GM23338 (cell line): Measurements from ENCODE around the gene DCAF11. TPM values are rescaled to one million over a fixed set of nuclear protein-coding genes. Genes with fewer than 3 reads are reported as not detected.
A peak's percentile ranks its signal among the peaks of the same experiment; 100 is the strongest.

Experiments used
- ATAC-seq: fragments of 200-7000 bp; cut with Tn5 transposase; 3 replicates; pipeline ENCODE4 v1.9.1; 2020
- DNase-seq: peaks from one replicate; pipeline ENCODE4 v3.0.0-alpha.2; 2015; ENCODE audit warnings: low spot score
- H2AFZ ChIP-seq: fragments of 200-600 bp; sonication (generic); 2 replicates; pipeline ENCODE4 v1.8.0; 2016; ENCODE audit warnings: antibody characterized with exemption, mild to moderate bottlenecking, moderate library complexity
- H3F3A ChIP-seq: fragments of 200-600 bp; sonication (generic); replicated peaks from 2 replicates; pipeline ENCODE4 v1.8.0; 2017; ENCODE audit warnings: antibody characterized with exemption, mixed run types, low read depth
- H3K27ac ChIP-seq: fragments of 200-600 bp; sonication (generic); 2 replicates; pipeline ENCODE4 v1.6.1; 2016; ENCODE audit warnings: low read depth
- H3K27me3 ChIP-seq: fragments of 200-600 bp; sonication (generic); 2 replicates; pipeline ENCODE4 v1.8.0; 2016; ENCODE audit warnings: mild to moderate bottlenecking, mixed run types, moderate library complexity; ENCODE audit not compliant: insufficient read depth
- H3K36me3 ChIP-seq: fragments of 200-600 bp; sonication (generic); 2 replicates; pipeline ENCODE4 v1.8.0; 2016; ENCODE audit warnings: mild to moderate bottlenecking; ENCODE audit not compliant: insufficient read depth
- H3K4me1 ChIP-seq: fragments of 200-600 bp; sonication (generic); 2 replicates; pipeline ENCODE4 v1.8.0; 2016; ENCODE audit warnings: mild to moderate bottlenecking, moderate library complexity; ENCODE audit not compliant: insufficient read depth
- H3K4me2 ChIP-seq: fragments of 200-600 bp; sonication (generic); 2 replicates; pipeline ENCODE4 v1.7.1; 2017; ENCODE audit warnings: mixed run types
- H3K4me3 ChIP-seq: fragments of 200-600 bp; sonication (generic); 2 replicates; pipeline ENCODE4 v1.6.1; 2016; ENCODE audit warnings: mixed run types
- H3K79me2 ChIP-seq: fragments of 200-600 bp; sonication (generic); replicated peaks from 2 replicates; pipeline ENCODE4 v1.8.0; 2017; ENCODE audit warnings: mild to moderate bottlenecking; ENCODE audit not compliant: insufficient read depth
- H3K9me2 ChIP-seq: fragments of 200-600 bp; sonication (generic); 2 replicates; pipeline ENCODE4 v1.8.0; 2017; ENCODE audit not compliant: insufficient read depth
- H4K20me1 ChIP-seq: fragments of 200-600 bp; sonication (generic); replicated peaks from 2 replicates; pipeline ENCODE4 v1.8.0; 2017; ENCODE audit warnings: mild to moderate bottlenecking; ENCODE audit not compliant: insufficient read depth
- H3K27ac Mint-ChIP-seq: 2 replicates; pipeline ENCODE4 v1.8.0; 2020; ENCODE audit warnings: inconsistent platforms, mild to moderate bottlenecking, moderate library complexity, mixed read lengths
- H3K27me3 Mint-ChIP-seq: 3 replicates; pipeline ENCODE4 v1.8.0; 2022; ENCODE audit warnings: low read depth, mild to moderate bottlenecking, moderate library complexity, mixed read lengths, inconsistent platforms; ENCODE audit not compliant: insufficient read depth, poor library complexity
- H3K36me3 Mint-ChIP-seq: 3 replicates; pipeline ENCODE4 v1.8.0; 2021; ENCODE audit warnings: low read depth, mild to moderate bottlenecking, inconsistent platforms, moderate library complexity, mixed read lengths
- H3K4me1 Mint-ChIP-seq: 3 replicates; pipeline ENCODE4 v1.8.0; 2020; ENCODE audit warnings: mild to moderate bottlenecking, inconsistent platforms, mixed read lengths
- H3K4me3 Mint-ChIP-seq: 3 replicates; pipeline ENCODE4 v1.8.0; 2021; ENCODE audit warnings: moderate library complexity, mild to moderate bottlenecking, inconsistent platforms, mixed read lengths
- H3K9me3 Mint-ChIP-seq: 3 replicates; pipeline ENCODE4 v1.8.0; 2020; ENCODE audit warnings: moderate library complexity, mild to moderate bottlenecking, inconsistent platforms, mixed read lengths
- CREB1 ChIP-seq: fragments of 250-450 bp; sonication (Bioruptor Pico); IDR thresholded peaks from 2 replicates; pipeline ENCODE4 v1.5.0; 2020; ENCODE audit warnings: low read depth, mild to moderate bottlenecking, moderate library complexity
- CTCF ChIP-seq, 2 experiments: fragments of 200-600 bp in 1 of 2; sonication (generic) in 1 of 2; conservative IDR thresholded peaks; 2 replicates each; pipeline versions ENCODE4 v1.5.1 to v1.6.1; 2016 to 2017; ENCODE audit warnings: antibody characterized with exemption in 2 of 2, low read depth in 2 of 2, mild to moderate bottlenecking in 2 of 2, moderate library complexity in 1 of 2
- ETS1 ChIP-seq: IDR thresholded peaks from 2 replicates; pipeline ENCODE4 v1.6.1; 2016; ENCODE audit warnings: antibody characterized with exemption
- EZH2phosphoT487 ChIP-seq: fragments of 200-600 bp; sonication (generic); IDR thresholded peaks from one replicate; pipeline ENCODE4 v1.8.1; 2018; ENCODE audit warnings: antibody characterized with exemption; ENCODE audit not compliant: unreplicated experiment
- NANOG ChIP-seq: IDR thresholded peaks from 2 replicates; pipeline ENCODE4 v1.6.1; 2016; ENCODE audit warnings: antibody characterized with exemption, borderline replicate concordance
- REST ChIP-seq: IDR thresholded peaks from one replicate; pipeline ENCODE4 v1.6.1; 2018; ENCODE audit warnings: antibody characterized with exemption; ENCODE audit not compliant: unreplicated experiment
- STAT1 ChIP-seq: IDR thresholded peaks from one replicate; pipeline ENCODE4 v1.6.1; 2016; ENCODE audit warnings: antibody characterized with exemption; ENCODE audit not compliant: unreplicated experiment
- ZNF114 ChIP-seq: fragments of 250-450 bp; sonication (Bioruptor Pico); IDR thresholded peaks from 2 replicates; pipeline ENCODE4 v1.5.0; 2020; ENCODE audit warnings: mild to moderate bottlenecking, moderate library complexity
- ZNF331 ChIP-seq: fragments of 250-450 bp; sonication (Bioruptor Pico); IDR thresholded peaks from 2 replicates; pipeline ENCODE4 v1.5.0; 2020; ENCODE audit warnings: low read depth, mild to moderate bottlenecking, moderate library complexity
- polyA plus RNA-seq: library from polyadenylated mRNA; unstranded; fragments of >200 nt; fragmentation: Nextera tagmentation; extraction: Ambion mirVana; gene quantifications from 2 replicates; pipeline ENCODE4 v1.2.1, GENCODE V29; 2016
- total RNA-seq: library from RNA; depleted of rRNA; stranded (reverse); fragments of >200 nt; shearing (Covaris generic); gene quantifications from 2 replicates; pipeline ENCODE4 v1.2.3, GENCODE V29; 2014

DCAF11 gene
- total and polyA plus RNA-seq, 2 experiments from 2014 or later: 18.6 to 93.2 TPM

DNA sequence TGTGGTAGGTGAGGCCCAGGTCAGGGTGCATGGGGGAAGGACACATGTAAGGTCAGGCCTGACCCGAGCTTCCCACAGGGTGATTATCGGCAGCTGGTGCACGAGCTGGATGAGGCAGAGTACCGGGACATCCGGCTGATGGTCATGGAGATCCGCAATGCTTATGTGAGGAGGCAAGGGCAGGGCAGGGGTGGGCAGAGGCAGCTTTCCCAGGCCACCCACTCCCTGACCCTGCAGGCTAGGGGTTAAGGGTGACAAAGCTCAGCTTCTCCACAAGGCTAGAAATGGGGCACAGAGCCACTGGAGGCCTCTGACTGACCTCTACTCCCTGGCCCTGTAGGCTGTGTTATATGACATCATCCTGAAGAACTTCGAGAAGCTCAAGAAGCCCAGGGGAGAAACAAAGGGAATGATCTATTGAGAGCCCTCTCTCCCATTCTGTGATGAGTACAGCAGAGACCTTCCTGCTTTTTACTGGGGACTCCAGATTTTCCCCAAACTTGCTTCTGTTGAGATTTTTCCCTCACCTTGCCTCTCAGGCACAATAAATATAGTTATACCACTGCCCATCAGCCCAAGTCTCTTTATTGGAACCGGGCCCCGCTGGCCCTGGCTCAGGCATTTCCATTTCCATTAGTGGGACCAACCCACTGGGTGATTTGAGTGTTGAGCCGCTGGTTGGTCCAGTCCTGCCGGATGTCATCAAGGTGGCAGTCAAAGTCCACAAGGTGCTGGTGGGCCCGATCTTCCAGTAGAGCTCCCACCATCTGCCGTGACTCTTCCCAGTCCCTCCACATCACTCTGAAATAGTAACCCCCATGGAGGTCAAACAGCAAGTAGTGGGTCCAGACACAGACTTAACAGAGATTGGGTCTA, 24.1 kb downstream of the DCAF11 start (continued):
- no peak for TF ChIP-seq ETS1
- no peak for TF ChIP-seq ZNF331
- TF ChIP-seq NANOG: no peak
- TF ChIP-seq EZH2phosphoT487: no peak
- no peak for TF ChIP-seq ZNF114 (CRISPR knock-in tag)
- no peak for TF ChIP-seq CREB1 (CRISPR knock-in tag)
- TF ChIP-seq REST: no peak
- no peak for TF ChIP-seq STAT1
- no peak for TF ChIP-seq CTCF (conservative IDR thresholded peaks at IDR 0.05; ENCODE audit: low read depth in 2 of 2)

DNA sequence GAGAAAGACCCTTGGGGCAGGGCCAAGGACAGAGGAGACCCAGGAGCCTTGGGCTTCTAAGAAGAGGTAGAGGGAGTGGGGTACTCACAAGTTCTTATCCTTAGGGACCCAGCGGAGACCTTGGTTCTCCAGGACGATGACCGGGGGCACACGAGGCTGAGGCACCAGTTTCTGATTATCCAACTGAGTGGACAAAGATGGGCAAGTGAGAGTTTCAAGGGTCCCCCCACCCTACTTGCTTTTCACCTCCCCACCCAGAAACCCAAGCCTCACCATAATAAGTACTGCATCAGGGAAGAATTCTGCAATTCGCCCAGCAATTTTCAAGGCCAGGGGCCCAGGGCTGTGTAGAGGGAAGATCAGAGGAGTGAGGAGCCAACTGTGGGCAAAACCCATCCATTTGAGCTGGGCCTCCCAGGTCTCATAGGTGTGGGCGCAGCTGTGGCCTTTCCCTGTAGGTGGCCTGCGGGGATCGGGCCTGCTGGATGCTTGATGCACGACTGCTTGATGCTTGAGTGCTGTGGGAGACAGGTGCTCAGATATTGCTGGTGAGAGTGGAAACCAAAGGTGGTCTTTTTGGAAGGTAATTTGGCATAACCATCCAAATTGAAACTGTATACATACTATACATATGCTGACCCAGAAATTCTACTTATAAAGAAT, 24.8 kb downstream of the DCAF11 start:
- Histone ChIP-seq H3F3A (peaks cover 39% of the 10 kb centered on the region), H3K36me3 (peaks cover 18% of the 10 kb centered on the region; the same call in 1 of the 2 replicates), H3K79me2 (peaks cover 20% of the 10 kb centered on the region), H3K4me3 (peak overlapping the region; percentile 99), H3K4me1 (peaks cover 25% of the 10 kb centered on the region), H4K20me1 (peaks cover 9% of the 10 kb centered on the region), H2AFZ (no peak overlapping the region), H3K27me3 (no peaks in the 10 kb centered on the region), H3K9me2 (no peaks in the 10 kb centered on the region), H3K27ac (no peak overlapping the region), H3K4me2 (peak overlapping the region; percentile 95)
- no peaks in the 10 kb centered on the region for H3K9me3 Mint-ChIP-seq
- peaks cover 25% of the 10 kb centered on the region for H3K27me3 Mint-ChIP-seq
- peak overlapping the region; percentile 99 for H3K4me3 Mint-ChIP-seq
- H3K36me3 Mint-ChIP-seq: peaks cover 49% of the 10 kb centered on the region
- DNase-seq (peak; percentile 38), ATAC-seq (no peak)
- peaks cover 38% of the 10 kb centered on the region for H3K4me1 Mint-ChIP-seq
- peak overlapping the region; percentile 67; the same call in 1 of the 2 replicates for H3K27ac Mint-ChIP-seq
- TF ChIP-seq ETS1 (no peak), ZNF114 (CRISPR knock-in tag) (no peak), EZH2phosphoT487 (no peak), STAT1 (no peak), ZNF331 (no peak)
